T-helper 17 cell (primary cell): ENCODE measurements around the gene CADM2. TPM values are rescaled to one million over a fixed set of nuclear protein-coding genes. Genes with fewer than 3 reads are reported as not detected.
"Not testable (repeated sequence)": the region's sequence is repeated elsewhere in the genome, so short reads cannot be mapped to it uniquely, and the experiment has no call there.

Experiments used
- ATAC-seq: fragments of 150-1000 bp; cut with Tn5 transposase; 2 replicates; pipeline ENCODE4 v1.10.0; 2021; ENCODE audit warnings: mild to moderate bottlenecking, moderate library complexity
- DNase-seq, 3 donors: peaks; one replicate each; pipeline versions ENCODE4 v3.0.0 to v3.0.0-alpha.2; 2020 to 2021
- H3K9me3 ChIP-seq: one replicate; pipeline ENCODE4 v1.7.0; 2013; ENCODE audit warnings: low read length, mild to moderate bottlenecking; ENCODE audit not compliant: control insufficient read depth, poor library complexity, severe bottlenecking
- H3K27ac Mint-ChIP-seq: one replicate; pipeline ENCODE4 v1.8.0; 2022; ENCODE audit warnings: mild to moderate bottlenecking, moderate library complexity, mixed read lengths
- H3K27me3 Mint-ChIP-seq: one replicate; pipeline ENCODE4 v1.8.0; 2022; ENCODE audit warnings: mixed read lengths
- H3K36me3 Mint-ChIP-seq: one replicate; pipeline ENCODE4 v1.8.0; 2022; ENCODE audit warnings: low read depth, mixed read lengths
- H3K4me1 Mint-ChIP-seq: one replicate; pipeline ENCODE4 v1.8.0; 2022; ENCODE audit warnings: mild to moderate bottlenecking, mixed read lengths
- H3K4me3 Mint-ChIP-seq: one replicate; pipeline ENCODE4 v1.8.0; 2022; ENCODE audit warnings: mild to moderate bottlenecking, moderate library complexity, mixed read lengths
- total RNA-seq, 4 donors: library from RNA in 2 of 4; stranded (reverse) in 2 of 4; gene quantifications; one replicate each; pipeline ENCODE4 v1.2.3 and lab custom pipeline; 2022 to 2026

Gene CADM2
- total RNA-seq, 2 donors from 2014 or later, result 0.42 to 1.2 TPM

DNA sequence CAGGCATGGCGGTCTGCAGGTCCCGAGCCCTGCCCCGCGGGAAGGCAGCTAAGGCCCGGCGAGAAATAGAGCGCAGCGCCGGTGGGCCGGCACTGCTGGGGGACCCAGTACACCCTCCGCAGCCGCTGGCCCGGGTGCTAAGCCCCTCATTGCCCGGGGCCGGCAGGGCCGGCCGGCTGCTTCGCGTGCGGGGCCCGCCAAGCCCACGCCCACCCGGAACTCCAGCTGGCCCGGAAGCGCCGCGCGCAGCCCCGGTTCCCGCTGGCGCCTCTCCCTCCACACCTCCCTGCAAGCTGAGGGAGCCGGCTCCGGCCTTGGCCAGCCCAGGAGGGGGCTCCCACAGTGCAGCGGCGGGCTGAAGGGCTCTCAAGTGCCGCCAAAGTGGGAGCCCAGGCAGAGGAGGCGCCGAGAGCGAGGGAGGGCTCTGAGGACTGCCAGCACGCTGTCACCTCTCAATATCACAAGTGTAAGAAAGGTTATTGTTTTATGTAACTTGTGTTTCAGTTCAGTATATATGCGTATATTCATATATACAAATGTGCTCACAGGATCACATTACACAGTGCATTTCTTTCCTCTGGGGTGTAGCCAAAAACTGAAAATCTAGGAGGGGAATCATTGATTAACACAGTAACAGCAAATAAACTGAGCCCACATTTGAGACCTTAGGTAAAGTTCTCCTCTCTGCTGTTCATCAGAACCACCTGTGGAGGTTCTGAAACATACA is 546.2 kb downstream of the CADM2 start:
- not testable (repeated sequence) for H3K4me1 Mint-ChIP-seq, DNase-seq, ATAC-seq

DNA sequence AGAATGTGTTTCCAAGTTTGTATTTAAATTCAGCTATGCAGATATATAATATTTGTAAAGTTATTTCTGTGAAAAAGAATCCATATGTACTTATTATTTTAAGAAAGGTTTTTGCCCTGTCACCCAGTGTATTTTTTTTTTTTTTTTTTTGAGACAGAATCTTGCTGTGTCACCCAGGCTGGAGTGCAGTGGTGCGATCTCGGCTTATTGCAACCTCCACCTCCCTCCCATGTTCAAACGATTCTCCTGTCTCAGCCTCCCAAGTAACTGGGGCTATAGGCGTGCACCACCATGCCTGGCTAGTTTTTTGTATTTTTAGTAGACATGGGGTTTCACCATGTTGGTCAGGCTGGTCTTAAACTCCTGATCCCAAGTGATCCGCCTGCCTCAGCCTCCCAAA is 548.3 kb downstream of the CADM2 start:
- H3K4me3 Mint-ChIP-seq, H3K27ac Mint-ChIP-seq, H3K27me3 Mint-ChIP-seq, H3K36me3 Mint-ChIP-seq, H3K9me3 ChIP-seq, H3K4me1 Mint-ChIP-seq, DNase-seq, ATAC-seq: not testable (repeated sequence)

More for the DNA sequence above, 546.2 kb downstream of the CADM2 start:
- not testable (repeated sequence) for H3K4me3 Mint-ChIP-seq, H3K27me3 Mint-ChIP-seq, H3K9me3 ChIP-seq, H3K27ac Mint-ChIP-seq, H3K36me3 Mint-ChIP-seq

DNA sequence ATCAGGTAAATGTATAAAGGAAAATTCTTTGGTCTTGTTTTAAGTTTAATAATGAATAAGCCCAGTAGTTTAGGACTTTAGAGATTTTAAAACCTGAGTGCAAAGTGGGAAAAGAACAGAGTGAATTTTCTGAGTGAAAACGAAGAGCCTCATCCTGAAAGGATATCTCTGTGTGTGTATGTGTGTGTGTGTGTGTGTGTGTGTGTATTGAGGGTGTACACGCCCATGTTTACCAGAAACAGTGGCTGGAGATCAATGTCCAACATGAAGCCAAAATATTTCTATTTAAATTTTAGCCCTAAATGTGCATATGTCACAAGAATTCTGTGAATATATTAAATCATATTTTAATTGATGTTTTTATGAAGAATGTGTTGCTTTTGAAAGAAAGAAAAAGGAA is 549.9 kb downstream of the CADM2 start:
- H3K36me3 Mint-ChIP-seq, result no peaks in the 10 kb centered on the region
- H3K4me1 Mint-ChIP-seq, result no peaks in the 10 kb centered on the region

DNA sequence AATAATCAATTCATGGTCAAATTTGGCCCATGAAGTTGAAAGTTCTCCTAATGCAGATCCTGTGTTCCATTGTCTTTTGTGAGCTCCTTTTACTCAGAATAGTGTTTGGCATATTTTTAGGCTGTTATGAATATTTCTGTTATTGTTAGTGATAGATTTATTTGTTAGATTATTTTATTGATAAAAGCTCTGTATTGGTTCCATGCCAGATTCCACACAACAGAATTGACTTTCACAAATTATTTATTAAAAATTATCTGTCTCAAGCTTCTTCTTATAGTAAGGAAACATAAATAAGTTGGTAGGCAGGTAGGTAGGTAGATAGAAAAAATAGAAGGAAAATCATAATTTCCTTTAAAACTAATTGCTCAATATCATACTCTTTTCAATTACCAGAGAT is 557.4 kb downstream of the CADM2 start:
- Mint-ChIP-seq H3K36me3 (no peaks in the 10 kb centered on the region), H3K4me1 (no peaks in the 10 kb centered on the region), H3K4me3 (no peak overlapping the region), H3K27me3 (no peaks in the 10 kb centered on the region), H3K27ac (no peak overlapping the region)
- no peak for ATAC-seq
- no peak for DNase-seq
- H3K9me3 ChIP-seq, result no peaks in the 10 kb centered on the region

More for the DNA sequence above, 549.9 kb downstream of the CADM2 start:
- no peaks in the 10 kb centered on the region for H3K9me3 ChIP-seq
- H3K27ac Mint-ChIP-seq, result no peak overlapping the region
- ATAC-seq (no peak), DNase-seq (no peak)
- no peak overlapping the region for H3K4me3 Mint-ChIP-seq
- no peaks in the 10 kb centered on the region for H3K27me3 Mint-ChIP-seq

DNA sequence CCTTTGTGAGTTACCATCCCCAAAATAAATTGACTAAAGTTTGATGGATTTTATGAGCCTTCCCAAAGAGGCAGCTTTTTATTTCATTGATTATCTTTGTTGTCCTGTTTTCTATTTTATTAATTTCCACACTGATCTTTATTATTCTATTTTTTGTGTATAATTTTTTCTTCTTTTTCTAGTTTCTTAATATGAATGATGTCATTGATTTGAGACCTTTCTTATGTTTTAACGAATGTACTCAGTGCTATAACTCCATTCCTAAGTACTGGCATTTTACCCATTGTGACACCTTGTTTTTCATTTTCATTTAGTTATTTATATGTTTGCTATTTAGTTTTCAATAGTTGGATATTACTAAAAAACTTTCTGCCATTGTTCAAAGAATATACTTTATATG is 565.3 kb downstream of the CADM2 start:
- Mint-ChIP-seq H3K27ac (no peak overlapping the region), H3K4me3 (no peak overlapping the region), H3K4me1 (no peaks in the 10 kb centered on the region), H3K36me3 (no peaks in the 10 kb centered on the region), H3K27me3 (no peaks in the 10 kb centered on the region)
- DNase-seq, result no peak
- no peaks in the 10 kb centered on the region for H3K9me3 ChIP-seq
- no peak for ATAC-seq

DNA sequence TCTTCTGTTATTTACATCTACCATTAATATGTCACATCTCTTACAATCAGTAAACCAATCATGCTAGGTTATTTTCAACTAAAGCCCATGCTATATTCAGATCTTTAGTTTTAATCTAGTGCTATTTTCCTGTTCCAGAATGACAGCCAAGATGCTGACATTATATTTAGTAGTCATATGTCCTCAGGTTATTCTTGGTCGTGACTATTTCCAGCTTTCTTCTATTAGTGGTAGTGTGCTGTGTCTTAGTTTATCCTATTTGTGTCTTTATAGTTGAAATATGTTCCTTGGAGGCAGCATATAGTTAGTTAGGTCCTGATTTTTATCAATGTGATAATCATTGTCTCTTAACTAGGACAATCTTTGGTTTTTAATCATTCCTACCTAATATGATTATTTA is 566.5 kb downstream of the CADM2 start:
- H3K27ac Mint-ChIP-seq, result no peak overlapping the region
- no peaks in the 10 kb centered on the region for H3K27me3 Mint-ChIP-seq
- H3K4me1 Mint-ChIP-seq, result no peaks in the 10 kb centered on the region
- DNase-seq, result no peak
- H3K36me3 Mint-ChIP-seq, result no peaks in the 10 kb centered on the region
- no peak overlapping the region for H3K4me3 Mint-ChIP-seq
- no peak for ATAC-seq
- H3K9me3 ChIP-seq, result no peaks in the 10 kb centered on the region

DNA sequence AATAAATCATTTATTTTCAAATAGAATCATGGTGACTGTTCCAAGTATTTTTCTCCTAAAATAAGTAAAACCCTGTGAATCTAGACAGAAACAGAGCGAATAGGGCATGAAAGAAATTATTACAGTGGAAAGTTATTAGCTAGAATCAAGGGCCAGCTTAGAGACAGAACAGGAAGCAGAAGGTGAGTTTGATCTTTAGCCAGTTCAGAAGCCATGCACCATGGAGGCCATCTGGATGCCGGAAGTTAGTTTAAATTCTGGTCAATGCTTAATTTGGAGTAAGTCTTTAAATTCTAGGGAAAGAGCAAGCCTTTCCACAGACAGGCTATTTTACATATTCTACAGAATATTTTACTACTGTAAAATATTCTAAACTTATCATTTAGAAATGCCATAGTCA is 574.8 kb downstream of the CADM2 start:
- no peak overlapping the region for H3K4me3 Mint-ChIP-seq
- H3K9me3 ChIP-seq, result no peaks in the 10 kb centered on the region
- H3K36me3 Mint-ChIP-seq, result no peaks in the 10 kb centered on the region
- no peak for DNase-seq
- ATAC-seq, result no peak
- H3K27ac Mint-ChIP-seq, result no peak overlapping the region
- H3K4me1 Mint-ChIP-seq, result no peaks in the 10 kb centered on the region
- no peaks in the 10 kb centered on the region for H3K27me3 Mint-ChIP-seq

DNA sequence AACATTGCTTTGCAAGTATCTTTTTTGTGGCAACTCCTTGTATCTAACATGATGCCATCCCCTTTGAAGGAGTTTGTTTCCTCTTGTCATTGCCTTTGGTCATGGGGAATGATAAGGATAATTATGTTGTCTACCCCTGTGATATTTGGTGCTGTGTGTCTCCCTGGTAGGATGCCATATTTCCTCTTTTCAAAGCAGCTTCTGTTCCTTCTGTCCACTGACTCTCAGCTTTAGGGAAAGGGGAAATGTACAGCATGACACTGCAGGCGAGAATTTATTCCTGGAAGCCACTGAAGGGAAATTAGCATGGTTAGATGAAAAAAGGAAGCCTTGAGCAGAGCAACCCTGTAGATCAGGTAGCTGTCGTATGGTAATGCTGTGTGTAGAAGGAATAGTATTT is 576.7 kb downstream of the CADM2 start:
- DNase-seq (no peak), ATAC-seq (no peak)
- no peaks in the 10 kb centered on the region for H3K9me3 ChIP-seq
- Mint-ChIP-seq H3K27me3 (no peaks in the 10 kb centered on the region), H3K4me1 (no peaks in the 10 kb centered on the region), H3K27ac (no peak overlapping the region), H3K4me3 (no peak overlapping the region), H3K36me3 (no peaks in the 10 kb centered on the region)

DNA sequence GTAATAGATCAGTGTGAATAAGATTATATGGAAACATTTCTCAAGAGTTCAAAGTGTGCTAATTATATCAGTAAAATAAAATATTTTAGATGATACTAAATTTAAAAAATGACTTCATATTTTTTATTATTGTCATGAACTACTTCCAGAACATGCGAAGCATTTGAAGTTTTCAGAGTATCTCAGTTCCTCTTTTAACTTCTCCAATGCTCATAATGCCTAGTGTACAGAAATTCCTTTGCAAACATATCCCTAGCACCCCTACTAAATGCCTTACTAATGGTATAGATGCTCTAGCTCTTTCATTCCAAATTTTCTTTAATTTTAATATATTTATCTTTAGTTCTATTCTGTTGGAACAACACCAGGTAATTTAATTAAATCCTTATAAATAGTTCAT is 580.4 kb downstream of the CADM2 start:
- H3K36me3 Mint-ChIP-seq, result no peaks in the 10 kb centered on the region
- ATAC-seq (no peak), DNase-seq (no peak)
- H3K27ac Mint-ChIP-seq, result no peak overlapping the region
- H3K9me3 ChIP-seq, result no peaks in the 10 kb centered on the region
- H3K4me1 Mint-ChIP-seq, result no peaks in the 10 kb centered on the region
- H3K4me3 Mint-ChIP-seq, result no peak overlapping the region
- H3K27me3 Mint-ChIP-seq, result no peaks in the 10 kb centered on the region

DNA sequence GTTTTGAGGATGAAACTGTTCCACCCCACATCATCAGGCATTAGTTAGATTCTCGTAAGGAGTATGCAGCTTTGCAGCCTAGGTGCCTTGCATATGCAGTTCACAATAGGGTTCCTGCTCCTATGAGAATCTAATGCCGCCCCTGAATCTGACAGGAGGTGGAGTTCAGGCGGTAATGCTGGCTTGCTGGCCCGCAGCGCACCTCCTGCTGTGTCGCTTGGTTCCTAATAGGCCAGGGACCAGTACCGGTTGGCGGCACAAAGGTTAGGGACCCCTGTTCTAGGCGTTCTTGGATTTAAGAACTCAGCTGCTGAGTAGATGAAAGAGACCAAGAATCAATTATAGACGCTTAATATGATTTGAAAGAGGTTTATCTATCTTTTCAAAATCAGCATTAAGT is 595.4 kb downstream of the CADM2 start:
- Mint-ChIP-seq H3K4me1 (no peaks in the 10 kb centered on the region), H3K27ac (no peak overlapping the region), H3K4me3 (no peak overlapping the region), H3K36me3 (no peaks in the 10 kb centered on the region), H3K27me3 (no peaks in the 10 kb centered on the region)
- ATAC-seq, result no peak
- DNase-seq, result no peak
- no peaks in the 10 kb centered on the region for H3K9me3 ChIP-seq

DNA sequence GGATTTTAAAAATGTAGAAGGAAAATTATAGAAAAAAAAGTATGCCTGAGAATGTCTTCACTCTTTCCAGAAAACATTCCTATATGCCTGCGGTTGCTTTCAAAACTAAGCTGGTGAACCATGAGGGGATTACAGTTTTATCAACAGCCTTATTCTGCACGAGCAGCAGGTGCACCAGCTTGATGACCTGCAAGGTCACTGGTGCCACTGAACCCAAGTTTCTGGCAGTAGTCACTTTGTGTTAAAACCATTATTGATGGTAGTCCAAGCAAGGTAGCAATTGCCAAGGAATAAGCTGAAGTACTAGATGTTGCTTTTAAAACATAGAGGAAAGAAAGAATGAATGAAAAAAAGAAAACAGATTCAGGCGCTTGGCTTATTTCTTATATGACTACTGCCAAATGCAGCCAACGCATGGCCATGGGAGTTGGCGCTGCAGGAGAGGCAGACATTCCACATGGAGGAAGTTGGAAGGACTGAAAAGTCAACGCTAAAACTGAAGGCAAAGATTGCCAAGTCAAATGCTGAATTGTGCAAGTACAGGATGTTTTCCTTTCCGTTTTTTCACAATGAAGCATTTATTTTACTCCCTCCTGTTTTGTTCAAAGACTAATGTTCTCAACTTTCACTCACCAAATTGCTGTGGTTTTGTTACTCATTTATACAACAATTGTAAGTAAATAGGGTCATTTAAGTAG is 601.4 kb downstream of the CADM2 start:
- no peak for ATAC-seq
- no peaks in the 10 kb centered on the region for H3K4me1 Mint-ChIP-seq
- no peak overlapping the region for H3K4me3 Mint-ChIP-seq
- no peaks in the 10 kb centered on the region for H3K27me3 Mint-ChIP-seq
- no peak overlapping the region for H3K27ac Mint-ChIP-seq
- H3K36me3 Mint-ChIP-seq, result no peaks in the 10 kb centered on the region
- no peak for DNase-seq
- H3K9me3 ChIP-seq, result no peaks in the 10 kb centered on the region

DNA sequence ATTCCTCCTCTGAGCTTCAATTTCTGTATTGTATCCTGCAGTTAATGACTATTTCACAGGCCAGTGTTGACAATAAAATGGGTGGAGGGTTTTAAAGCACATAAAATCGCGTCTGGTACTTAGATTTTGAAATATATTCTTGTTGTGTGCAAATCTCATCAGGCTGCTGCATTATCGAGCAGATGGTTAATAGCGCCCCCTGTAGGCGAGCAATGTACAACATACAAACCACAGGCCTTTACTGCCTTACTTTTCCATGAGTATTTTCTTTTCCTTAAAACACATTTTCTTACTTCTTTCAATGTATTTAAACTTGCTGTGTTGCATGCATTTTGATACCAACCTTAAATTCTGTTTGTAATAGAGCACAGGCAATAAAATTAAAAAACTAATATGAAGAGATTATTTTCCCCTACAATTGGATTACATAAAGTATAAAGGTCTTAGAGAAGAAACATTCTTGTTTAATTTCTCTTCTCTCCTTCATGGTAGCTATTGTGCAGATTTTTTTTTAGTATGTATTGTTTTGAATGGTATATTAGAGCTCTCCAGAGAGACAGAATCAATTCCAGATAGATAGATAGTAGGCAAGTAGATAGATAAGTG is 608.4 kb downstream of the CADM2 start:
- ATAC-seq (no peak), DNase-seq (no peak)
- H3K9me3 ChIP-seq, result no peaks in the 10 kb centered on the region
- H3K36me3 Mint-ChIP-seq, result no peaks in the 10 kb centered on the region
- no peaks in the 10 kb centered on the region for H3K27me3 Mint-ChIP-seq
- H3K27ac Mint-ChIP-seq, result no peak overlapping the region
- H3K4me3 Mint-ChIP-seq, result no peak overlapping the region
- H3K4me1 Mint-ChIP-seq, result no peaks in the 10 kb centered on the region

DNA sequence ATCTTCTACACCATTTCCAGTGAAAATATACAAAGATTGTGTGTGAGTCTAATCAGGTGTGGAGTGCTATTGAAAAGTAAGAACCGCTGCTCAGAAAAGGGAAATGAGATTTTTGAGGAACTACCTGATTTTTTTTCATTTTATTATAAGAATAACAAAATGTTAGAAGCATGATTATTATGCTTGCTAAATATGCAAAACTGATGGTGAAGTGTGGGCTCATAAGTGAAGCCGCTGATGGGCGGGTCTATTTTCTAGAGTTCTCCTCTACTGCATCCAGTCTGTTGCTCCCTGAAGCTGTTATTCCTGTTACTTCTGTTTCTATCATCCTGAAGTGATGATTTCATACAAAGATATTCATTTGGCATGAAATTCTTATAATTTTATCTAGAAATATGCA is 612.0 kb downstream of the CADM2 start:
- no peaks in the 10 kb centered on the region for H3K27me3 Mint-ChIP-seq

DNA sequence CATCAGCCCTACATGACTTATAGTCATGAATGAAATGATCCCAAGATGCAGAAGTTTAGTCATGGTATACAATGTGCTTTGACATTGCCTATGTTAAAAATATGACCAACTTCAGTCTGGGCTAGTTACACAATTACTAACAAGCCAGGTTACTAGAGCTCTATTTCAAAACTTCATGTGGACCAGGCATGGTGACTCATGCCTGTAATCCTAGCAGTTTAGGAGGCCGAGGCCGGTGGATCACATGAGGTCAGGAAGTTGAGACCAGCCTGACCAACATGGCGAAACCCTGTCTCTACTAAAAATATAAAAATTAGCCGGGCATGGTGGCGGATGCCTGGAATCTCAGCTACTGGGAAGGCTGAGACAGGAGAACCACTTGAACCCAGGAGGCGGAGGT is 613.0 kb downstream of the CADM2 start:
- H3K27me3 Mint-ChIP-seq, result no peaks in the 10 kb centered on the region
- H3K27ac Mint-ChIP-seq, result no peak overlapping the region
- DNase-seq, result no peak
- no peaks in the 10 kb centered on the region for H3K9me3 ChIP-seq
- H3K4me1 Mint-ChIP-seq, result no peaks in the 10 kb centered on the region
- H3K4me3 Mint-ChIP-seq, result no peak overlapping the region
- H3K36me3 Mint-ChIP-seq, result no peaks in the 10 kb centered on the region
- no peak for ATAC-seq

More for the DNA sequence above, 612.0 kb downstream of the CADM2 start:
- H3K9me3 ChIP-seq, result no peaks in the 10 kb centered on the region
- ATAC-seq (no peak), DNase-seq (no peak)
- Mint-ChIP-seq H3K27ac (no peak overlapping the region), H3K36me3 (no peaks in the 10 kb centered on the region), H3K4me3 (no peak overlapping the region), H3K4me1 (no peaks in the 10 kb centered on the region)
